HG02798 (cell line): Measurements from ENCODE around the gene GATAD2A.
"Not testable (repeated sequence)": the region's sequence is repeated elsewhere in the genome, so short reads cannot be mapped to it uniquely, and the experiment has no call there.

Experiments
- ATAC-seq: cut with Tn5 transposase; IDR thresholded peaks from one replicate; pipeline ENCODE4 v1.9.1; 2021; ENCODE audit warnings: mild to moderate bottlenecking; ENCODE audit not compliant: unreplicated experiment, poor library complexity

The GATAD2A gene

DNA sequence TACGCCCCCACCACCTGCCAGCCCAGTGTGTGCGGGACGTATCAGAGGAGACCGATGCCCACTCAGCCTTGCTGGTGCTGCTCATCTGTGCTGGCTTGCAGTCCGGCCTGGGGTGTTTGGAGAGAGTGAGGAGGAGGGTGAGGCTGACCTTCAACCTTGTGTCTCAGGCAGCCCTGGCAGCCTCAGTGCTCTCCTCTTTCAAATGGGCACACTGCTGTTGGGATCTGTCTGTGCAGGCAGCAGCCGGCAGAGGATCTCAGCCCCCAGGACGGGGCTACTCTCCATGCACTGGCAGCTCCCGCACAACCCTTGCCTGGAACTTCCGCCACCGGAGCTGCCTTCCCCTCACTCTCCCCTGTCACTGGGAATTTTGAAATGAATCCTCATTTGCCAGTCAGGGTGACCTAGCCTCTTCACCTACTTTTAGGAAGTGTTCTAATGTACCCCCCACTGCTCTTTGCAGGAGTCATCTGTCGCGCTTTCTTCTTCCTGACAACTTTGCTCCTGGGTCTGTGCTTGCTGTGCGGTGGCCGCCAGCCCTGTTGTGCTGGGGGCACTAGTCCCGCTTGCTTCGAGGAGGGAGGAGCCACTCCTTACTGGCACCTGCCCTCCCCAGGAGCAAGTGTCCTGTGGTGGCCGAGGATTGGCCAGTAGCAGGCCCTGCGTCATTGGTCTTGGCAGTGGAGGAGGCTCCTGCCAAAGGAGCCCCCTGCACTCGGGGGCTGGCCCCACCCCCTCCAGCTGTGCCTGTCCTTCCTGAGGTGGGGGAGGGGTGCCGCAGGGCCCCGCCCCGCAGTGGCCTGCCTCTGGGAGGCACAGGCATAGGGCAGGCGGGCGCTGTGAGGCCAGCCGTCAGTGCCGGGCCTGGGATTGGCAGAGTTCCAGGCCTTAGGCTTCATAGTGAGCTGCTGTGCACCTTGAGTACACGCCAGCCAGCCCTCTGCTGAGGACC is 56.5 kb downstream of the GATAD2A start:
- no peak for ATAC-seq

DNA sequence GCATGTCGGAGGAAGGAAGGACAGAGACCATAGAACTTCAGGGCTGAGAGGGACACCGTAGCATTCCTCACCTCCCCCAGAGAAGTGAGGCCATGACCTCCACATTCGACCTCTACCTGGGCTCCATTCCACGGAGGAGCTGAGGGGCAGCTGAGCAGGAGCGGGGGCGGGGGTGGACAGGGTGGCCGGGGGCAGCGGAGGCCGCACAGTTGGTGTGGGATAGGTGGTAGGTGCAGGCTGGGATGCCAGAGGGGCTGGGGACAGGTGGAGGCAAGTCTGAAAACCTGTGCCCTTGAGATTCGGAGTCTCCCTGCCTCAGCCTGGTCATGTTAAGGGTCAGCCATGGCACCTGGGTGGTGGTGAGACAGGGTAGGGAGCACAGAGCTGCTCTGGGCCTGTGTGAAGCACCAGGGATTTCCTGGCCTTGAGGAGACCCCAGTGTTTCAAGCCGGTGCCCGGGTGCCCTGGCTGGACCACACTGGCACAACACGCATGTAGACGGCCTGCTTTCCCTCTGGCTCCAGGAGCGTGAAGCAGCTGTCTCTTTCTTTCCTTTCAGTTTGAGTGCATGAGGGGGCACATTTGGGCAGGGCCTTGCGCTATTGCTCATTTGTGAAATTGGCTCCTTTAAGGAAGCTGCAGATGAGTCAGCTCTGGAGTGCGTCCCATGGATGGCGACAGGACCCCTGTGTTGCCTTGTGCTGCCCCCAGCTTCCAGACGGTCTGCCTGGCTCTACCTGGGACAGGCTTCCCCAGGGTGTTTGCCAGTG is 58.1 kb downstream of the GATAD2A start:
- no peak for ATAC-seq

DNA sequence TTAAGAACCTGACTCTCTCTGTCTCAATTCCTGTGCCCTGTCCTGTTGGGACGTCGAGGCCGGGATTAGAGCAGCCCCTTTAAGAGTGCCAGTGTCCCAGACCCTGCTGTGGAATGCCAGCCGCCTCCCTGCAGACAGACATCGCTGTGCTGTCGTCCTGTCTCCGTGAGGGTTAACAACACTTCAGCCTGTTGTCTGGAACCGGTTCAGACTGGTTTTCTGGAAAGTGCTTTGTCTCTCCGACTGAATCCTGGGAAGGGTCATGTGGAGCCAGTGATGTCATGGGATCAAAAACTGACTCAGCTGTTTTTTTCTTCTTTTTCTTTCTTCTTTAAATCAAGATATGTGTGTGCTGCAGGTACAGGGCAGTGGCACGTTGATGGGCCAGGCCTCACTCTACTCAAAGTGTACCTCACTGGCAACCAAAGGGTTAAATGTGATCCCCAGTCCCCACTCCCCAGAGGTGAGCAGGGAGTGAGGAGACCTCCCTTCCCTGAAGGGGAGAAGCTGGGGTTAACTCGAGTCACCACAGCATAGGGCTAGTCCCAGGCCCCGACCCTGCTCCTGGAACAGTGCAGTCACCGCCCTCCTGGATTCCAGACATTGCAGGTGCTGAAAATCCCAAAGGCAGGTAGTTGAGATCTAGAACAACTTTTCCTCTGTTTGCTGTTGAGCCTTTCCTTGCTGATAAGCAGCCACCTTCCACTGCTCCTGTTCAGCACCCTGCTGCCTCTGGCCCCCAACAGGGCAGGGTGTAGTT is 59.0 kb downstream of the GATAD2A start:
- ATAC-seq, result no peak

DNA sequence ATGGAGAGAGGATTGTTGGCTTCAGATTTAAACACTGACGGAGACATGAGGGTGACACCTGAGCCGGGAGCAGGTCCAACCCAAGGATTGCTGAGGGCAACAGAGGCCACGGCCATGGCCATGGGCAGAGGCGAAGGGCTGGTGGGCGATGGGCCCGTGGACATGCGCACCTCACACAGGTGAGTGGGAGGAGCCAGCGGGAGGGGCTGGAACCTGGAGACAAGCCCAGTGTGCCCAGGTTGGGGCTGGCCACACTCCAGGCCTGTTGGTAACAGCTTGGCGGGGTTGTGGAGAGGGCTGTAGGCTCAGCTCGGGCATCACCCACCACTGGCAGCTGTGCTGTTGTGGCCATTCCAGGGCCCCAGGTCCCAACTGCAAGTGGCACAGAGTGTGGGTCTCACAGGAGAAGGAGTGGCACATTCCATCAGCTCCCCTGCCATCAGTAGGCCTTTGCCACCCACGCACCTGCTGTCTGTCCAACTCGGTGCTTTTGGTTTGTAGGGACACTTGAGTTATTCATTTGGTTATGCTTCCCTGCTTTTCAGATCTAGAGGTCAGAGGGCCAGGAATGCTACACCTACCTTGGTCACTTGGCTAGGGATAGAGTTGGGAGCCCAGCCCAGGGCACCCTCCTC is 60.1 kb downstream of the GATAD2A start:
- ATAC-seq, result no peak

DNA sequence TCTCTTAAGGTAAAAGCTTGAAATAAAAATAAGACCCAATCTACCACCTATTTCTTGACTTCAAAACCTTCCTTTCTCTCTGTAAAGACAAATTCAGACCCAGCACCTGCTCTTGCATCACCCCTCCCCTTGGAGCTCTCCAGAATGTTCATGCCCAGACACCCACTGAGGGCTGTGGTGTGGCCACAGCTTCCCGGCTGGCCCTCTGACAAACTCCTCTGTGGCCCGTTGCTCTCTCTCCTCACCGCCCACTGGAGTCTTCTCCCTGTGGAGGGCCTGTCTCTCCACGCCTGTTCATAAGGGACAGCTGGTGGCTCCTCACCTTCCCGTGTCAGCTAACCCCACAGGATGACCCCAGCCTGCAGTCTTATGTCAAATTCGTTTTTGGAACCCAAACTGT is 60.7 kb downstream of the GATAD2A start:
- no peak for ATAC-seq

DNA sequence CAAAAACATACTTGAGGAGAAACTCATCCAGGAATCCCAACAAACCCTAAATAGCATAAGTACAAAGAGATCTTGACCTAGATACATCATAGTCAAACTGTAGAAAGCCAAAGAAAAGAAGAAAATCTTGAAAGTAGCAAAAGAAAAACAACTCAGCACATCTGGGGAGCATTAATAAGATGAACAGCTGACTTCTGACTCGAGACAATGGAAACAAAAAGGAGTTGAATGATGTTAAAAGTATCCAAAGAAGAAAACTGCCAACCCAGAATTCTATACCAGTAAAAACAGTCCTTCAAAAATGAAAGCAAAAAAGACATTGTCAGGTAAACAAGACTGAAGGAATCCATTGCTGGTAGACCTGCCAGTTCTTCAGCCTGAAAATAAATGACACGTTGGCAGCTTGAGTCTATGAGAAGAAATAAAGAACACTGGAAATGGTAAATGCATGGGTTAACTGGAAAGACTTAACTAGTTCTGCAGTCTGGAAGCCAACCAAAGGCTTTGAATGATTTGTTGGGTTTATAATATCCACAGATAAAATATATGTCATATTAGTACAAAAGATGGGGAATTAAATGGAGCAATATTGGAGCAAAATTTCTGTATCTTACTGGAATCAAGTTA is 63.1 kb downstream of the GATAD2A start:
- ATAC-seq, result no peak

DNA sequence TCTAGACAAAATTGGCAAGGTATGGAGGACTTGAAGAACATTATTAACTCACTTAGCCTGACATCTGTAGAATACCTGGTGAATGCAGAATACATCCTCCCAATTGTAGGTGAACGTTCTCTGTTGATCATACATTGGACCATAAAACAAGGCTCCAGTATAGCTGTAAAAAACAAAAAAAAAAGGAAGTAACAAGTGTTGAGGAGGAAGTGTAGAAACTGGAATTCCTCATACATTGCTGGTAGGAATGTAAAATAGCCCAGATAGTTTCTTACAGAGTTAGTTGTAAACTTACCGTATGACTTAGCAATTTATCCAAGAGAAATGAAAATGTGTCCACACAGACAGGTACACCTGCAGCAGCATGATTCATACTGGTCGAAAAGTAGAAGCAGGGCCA is 65.1 kb downstream of the GATAD2A start:
- ATAC-seq, result no peak

DNA sequence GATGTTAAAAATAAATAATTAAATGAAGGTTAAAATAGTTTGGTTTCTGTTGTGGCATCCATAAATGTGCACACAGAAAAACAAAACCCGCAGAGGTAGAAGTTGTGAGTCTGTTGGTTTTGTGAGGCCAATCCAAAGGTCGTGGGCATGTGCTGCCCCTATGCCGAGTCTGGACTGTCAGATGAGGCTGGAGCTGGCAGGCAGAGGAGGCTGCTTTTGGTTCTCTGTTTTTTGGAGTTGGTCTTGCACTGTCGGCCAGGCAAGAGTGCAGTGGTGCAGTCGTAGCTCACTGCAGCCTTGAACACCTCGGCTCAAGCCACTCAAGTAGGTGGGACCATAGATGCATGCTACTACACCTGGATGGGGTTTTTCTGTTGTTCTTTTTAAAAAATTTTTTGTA is 66.2 kb downstream of the GATAD2A start:
- no peak for ATAC-seq

DNA sequence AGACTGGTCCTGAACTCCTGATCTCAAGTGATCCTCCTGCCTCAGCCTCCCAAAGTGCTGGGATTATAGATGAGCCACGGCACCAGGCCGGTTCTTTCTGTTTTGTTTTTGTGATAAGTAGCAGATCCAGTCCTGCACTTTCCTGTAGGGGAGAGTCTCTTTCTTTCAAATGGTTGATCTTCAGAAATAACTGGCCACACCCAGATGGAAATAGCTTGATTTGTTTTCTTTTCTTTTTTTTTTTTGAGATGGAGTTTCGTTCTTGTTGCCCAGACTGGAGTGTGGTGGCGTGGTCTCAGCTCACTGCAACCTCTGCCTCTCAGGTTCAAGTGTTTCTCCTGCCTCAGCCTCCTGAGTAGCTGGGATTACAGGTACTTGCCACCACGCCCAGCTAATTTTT is 66.6 kb downstream of the GATAD2A start:
- ATAC-seq, result not testable (repeated sequence)

DNA sequence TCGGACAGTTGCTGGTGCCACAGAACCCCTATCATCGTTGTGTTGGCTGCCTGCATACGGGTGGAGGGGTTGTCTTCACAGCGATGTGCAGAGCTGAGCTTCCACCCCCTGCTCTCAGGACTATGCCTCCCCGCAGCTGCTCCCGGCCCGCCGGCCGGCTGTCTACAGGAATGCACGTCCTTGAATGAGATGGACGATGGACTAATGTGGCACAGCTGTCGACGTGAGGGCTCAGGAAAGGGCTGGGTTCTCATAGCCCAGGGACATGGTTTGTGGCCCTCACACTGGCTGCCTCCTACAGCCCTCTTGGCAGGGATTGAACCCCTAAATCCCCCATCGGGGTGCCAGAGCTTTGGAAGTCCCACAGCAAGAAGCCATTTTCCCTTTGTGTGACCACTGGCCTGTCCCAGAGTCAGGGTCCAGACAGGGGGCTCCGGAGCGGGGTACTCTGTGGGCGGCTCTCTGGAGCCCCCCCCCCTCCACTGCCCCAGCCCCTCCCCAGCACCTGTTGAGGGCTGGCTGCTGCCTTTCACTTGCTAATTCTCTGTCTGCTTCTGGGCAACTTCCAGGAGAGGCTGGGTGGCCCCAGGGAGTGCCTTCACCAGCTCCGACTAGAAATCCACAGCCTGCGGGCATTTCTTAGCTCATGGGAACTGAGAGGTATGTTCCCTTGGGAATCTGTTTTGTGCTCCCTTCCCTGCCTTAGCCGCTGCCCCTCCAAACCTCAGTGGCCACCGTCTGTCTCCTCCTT is 69.7 kb downstream of the GATAD2A start:
- no peak for ATAC-seq

DNA sequence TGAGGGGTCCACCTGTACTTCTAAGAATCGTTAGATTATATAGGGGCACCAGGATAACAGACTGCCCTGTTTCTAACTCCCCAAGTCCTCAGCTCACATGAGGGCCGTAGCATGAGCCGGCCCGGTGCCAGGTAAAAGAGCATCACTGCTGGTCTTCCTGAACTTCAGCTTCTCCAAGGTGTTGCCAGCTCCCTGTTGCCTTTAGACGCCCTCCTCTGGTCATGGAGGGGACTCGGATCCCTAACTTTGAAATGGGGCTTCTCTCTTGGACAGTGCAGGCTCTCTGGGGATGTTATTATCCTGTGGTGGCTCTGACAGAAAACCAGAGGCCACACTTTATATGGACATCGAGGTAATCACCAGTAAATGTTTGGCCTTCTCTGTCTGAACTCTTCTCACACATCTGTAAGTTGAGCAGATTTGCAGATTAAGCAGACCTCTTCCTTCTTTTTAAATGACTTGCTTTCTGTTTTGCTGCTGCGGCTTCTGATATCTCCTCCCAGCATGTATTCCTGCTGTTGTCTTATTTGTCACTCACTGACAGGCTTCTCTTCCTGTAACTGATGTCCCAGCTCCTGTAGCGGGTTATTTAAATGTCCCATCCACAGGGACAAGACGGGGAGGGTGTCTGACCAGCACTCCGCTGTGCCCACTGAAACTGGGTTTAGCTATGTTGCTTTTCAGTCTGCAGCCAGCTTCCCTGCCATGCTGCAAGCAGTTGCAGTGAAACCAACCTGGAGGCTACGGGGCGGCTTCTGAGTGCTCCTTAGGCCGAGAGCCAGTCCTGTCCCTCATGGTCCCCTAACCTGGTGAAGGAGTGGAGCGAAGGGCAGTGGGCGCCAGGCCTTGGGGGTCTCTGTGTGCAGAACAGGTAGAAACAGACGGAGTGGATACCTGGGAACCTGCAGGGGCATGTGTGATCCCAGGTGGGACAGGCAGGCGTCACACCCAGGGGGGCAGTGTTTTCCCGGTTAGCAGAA is 70.7 kb downstream of the GATAD2A start:
- no peak for ATAC-seq

DNA sequence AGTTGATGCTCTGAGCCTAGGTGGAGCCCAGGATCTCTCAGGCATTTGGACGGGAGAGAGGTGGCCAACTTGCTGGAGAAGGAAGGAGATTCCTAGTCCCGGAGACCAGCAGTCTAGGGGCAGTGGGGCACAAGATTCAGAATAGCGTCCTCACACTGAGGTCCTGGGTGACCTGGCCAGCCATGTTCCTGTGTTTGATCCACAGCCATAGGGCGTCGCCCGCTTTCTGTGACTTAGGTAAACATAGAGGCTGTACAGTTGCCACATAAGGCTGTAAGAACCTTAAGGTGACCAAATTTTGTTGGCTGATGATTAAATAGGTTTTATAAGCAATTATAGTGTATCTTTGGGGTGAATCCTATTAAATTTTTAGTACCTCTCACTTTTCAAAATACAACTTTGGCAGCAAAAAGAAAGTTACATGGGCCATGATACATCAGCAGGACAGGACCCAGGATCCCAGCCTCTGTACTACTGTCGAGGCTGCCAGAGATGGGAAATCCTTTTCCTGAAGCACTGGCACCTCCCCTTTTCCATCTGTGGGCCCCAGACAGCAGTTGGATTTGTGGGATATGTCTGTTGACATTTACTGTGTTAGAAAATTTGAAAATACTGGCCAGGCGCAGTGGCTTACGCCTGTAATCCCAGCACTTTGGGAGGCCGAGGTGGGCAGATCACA is 72.4 kb downstream of the GATAD2A start:
- no peak for ATAC-seq

DNA sequence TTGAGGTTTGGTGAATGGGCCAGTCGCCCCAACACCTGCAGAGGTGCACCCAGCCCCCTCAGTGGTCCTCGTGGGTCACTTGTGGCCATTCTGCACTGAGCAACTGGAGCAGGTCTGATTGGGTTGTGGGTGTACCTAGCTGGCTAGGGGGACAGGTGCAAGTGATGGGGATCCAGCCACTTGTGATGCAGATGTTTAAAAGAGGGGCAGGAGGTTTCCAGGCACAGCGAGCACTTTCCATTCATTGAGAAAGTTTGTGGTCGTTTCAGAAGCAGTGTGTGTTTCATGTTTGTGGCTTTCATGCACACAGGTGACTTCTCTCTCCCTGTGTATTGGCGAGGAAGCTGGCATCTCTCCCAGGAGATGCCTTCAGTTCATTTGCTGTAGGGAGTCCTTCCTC is 75.2 kb downstream of the GATAD2A start:
- no peak for ATAC-seq

DNA sequence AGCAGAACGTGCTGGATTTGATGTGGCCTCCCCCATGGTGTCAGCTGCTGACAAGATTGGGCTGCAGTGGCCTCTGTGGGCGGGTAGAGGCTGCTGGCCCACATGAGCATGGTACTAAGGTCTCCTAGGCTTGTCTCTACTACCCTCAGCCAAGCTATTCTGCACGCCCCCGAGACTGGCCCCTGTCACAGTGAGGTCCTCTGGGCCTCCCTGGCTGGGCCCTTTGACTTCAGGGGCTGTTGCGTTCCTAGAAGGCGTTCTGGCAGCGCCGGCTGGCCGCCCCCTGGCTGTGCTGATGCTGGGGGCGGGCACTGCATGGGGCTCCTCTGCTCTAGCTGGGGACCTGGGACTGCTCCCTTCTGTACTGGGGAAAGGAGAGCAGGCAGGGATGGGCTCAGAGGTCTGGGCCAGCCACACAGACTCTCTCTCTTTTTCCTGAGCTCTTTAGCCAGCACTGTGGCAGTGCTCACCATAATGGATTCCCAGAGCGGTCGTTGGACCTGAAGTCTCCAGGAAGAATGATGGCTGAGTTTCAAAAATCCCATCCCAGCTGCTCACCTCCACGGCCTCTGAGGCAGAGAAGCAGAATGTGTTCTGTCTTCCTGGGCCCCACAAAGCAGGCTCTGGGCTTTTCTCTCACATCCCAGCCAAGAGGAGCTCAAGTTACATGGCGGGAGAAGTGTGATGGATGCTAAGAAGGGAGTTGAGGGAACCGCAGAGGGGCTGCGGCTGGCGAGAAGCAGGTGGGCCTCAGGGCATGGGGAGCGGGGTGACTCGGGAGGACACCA is 77.5 kb downstream of the GATAD2A start:
- ATAC-seq, result no peak

DNA sequence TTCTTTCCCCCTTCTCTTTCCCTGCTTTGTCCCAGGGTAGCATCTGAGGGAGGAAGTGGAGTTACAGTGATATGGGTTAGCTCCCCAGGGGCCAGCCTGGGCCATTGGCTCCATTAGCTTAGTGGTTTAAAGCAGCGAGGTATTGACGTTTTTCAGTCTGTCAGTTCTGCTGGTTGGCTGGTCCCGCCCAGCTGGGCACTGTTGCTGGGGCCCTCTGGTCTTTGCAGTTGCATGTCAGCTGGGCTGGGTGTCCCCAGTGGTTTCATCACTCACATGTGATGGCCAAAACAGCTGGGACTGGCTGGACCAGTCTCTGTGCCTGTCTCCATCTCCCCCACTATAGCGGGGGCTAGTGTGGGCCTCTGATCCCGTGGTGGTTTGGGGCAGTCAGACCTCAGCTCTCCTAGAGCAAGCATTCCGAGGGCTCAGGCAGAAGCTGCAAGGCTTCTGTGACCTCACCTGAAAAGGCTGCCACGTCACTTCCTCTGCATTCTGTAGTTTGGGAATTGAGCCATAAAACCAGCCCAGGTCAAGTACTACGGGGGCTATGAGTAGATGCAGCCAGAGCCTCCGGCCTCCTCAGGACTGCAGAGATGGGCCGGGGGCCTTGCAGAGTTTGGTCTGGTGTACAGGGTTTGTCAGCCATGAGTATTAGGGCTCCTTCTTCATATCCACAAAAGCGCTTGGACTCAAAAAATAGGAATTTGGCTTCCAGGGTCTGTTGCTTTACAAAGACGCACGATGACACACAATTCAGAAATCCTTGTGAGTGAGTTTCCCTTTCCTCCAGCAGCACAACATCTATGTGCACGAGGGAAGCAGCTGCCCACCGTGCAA is 79.9 kb downstream of the GATAD2A start:
- ATAC-seq, result no peak

DNA sequence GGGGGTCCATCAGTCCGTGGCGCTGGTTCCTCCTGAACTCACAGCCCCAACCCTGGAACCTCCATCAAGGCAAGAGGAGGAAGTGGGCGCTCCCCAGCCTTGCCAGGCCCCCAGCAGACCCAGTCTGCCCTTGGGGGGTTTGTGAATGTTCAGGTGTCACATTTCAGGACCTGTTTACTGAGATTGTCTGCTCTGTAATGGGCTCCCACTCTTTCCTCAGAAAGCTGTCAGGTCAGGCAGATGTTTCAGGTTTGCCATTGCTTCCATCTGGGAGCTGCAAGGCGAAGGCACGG is 80.5 kb downstream of the GATAD2A start:
- ATAC-seq, result no peak
